Measurements from ENCODE around the gene ITM2C.

The ITM2C gene

GRCh38 chr2:230903231-230904150 lies 38.7 kb downstream of the ITM2C start:
- DNase-seq (ENCODE audit: low read depth, low spot score) = no peak
- Histone ChIP-seq H3K9me3 (ENCODE audit: low read depth, low read length) (no peaks in the 10 kb centered on the region), H3K36me3 (ENCODE audit: insufficient read depth, low read length) (no peaks in the 10 kb centered on the region), H3K27ac (no peak overlapping the region), H3K4me3 (no peak overlapping the region), H3K9ac (ENCODE audit: insufficient read length) (no peak overlapping the region)
- TF ChIP-seq POLR2AphosphoS5 (IDR thresholded peaks at IDR 0.05; ENCODE audit: borderline replicate concordance, low read depth, low read length) (no peak), FOXP2 (optimal IDR thresholded peaks at IDR 0.05; ENCODE audit: control extremely low read depth, extremely low read length, insufficient read depth) (no peak), EZH2 (IDR thresholded peaks at IDR 0.05) (no peak)

GRCh38 chr2:230904856-230905447 lies 40.2 kb downstream of the ITM2C start:
- Histone ChIP-seq H3K9ac (ENCODE audit: insufficient read length) (no peak overlapping the region), H3K36me3 (ENCODE audit: insufficient read depth, low read length) (no peaks in the 10 kb centered on the region), H3K27ac (no peak overlapping the region), H3K9me3 (ENCODE audit: low read depth, low read length) (no peaks in the 10 kb centered on the region), H3K4me3 (no peak overlapping the region)
- TF ChIP-seq FOXP2 (optimal IDR thresholded peaks at IDR 0.05; ENCODE audit: control extremely low read depth, extremely low read length, insufficient read depth) (no peak), POLR2AphosphoS5 (IDR thresholded peaks at IDR 0.05; ENCODE audit: borderline replicate concordance, low read depth, low read length) (no peak), EZH2 (IDR thresholded peaks at IDR 0.05) (no peak)
- no peak for DNase-seq (ENCODE audit: low read depth, low spot score)

GRCh38 chr2:230905448-230906421 lies 41.0 kb downstream of the ITM2C start:
- no peak for TF ChIP-seq EZH2 (IDR thresholded peaks at IDR 0.05)
- no peak for TF ChIP-seq FOXP2 (optimal IDR thresholded peaks at IDR 0.05; ENCODE audit: control extremely low read depth, extremely low read length, insufficient read depth)
- no peak for TF ChIP-seq POLR2AphosphoS5 (IDR thresholded peaks at IDR 0.05; ENCODE audit: borderline replicate concordance, low read depth, low read length)
- no peaks in the 10 kb centered on the region for H3K9me3 ChIP-seq (ENCODE audit: low read depth, low read length)
- no peak overlapping the region for H3K9ac ChIP-seq (ENCODE audit: insufficient read length)
- H3K4me3 ChIP-seq = no peak overlapping the region
- no peak overlapping the region for H3K27ac ChIP-seq
- H3K36me3 ChIP-seq (ENCODE audit: insufficient read depth, low read length) = no peaks in the 10 kb centered on the region
- DNase-seq (ENCODE audit: low read depth, low spot score) = no peak

- Histone ChIP-seq H3K9ac (ENCODE audit: insufficient read length) (no peak overlapping the region), H3K9me3 (ENCODE audit: low read depth, low read length) (no peaks in the 10 kb centered on the region), H3K36me3 (ENCODE audit: insufficient read depth, low read length) (no peaks in the 10 kb centered on the region), H3K27ac (no peak overlapping the region), H3K4me3 (no peak overlapping the region)
- no peak for DNase-seq (ENCODE audit: low read depth, low spot score)
- TF ChIP-seq POLR2AphosphoS5 (IDR thresholded peaks at IDR 0.05; ENCODE audit: borderline replicate concordance, low read depth, low read length) (no peak), EZH2 (IDR thresholded peaks at IDR 0.05) (no peak), FOXP2 (optimal IDR thresholded peaks at IDR 0.05; ENCODE audit: control extremely low read depth, extremely low read length, insufficient read depth) (no peak)
These were observed 41.9 kb downstream of the ITM2C start for GRCh38 chr2:230906471-230907230.

GRCh38 chr2:230907361-230908091 lies 42.8 kb downstream of the ITM2C start:
- Histone ChIP-seq H3K9me3 (ENCODE audit: low read depth, low read length) (no peaks in the 10 kb centered on the region), H3K4me3 (no peak overlapping the region), H3K27ac (no peak overlapping the region), H3K9ac (ENCODE audit: insufficient read length) (no peak overlapping the region), H3K36me3 (ENCODE audit: insufficient read depth, low read length) (no peaks in the 10 kb centered on the region)
- TF ChIP-seq EZH2 (IDR thresholded peaks at IDR 0.05) (no peak), POLR2AphosphoS5 (IDR thresholded peaks at IDR 0.05; ENCODE audit: borderline replicate concordance, low read depth, low read length) (no peak), FOXP2 (optimal IDR thresholded peaks at IDR 0.05; ENCODE audit: control extremely low read depth, extremely low read length, insufficient read depth) (no peak)
- no peak for DNase-seq (ENCODE audit: low read depth, low spot score)

GRCh38 chr2:230908092-230908594 lies 43.4 kb downstream of the ITM2C start:
- DNase-seq (ENCODE audit: low read depth, low spot score) = no peak
- no peak overlapping the region for H3K27ac ChIP-seq
- H3K9me3 ChIP-seq (ENCODE audit: low read depth, low read length) = no peaks in the 10 kb centered on the region
- no peak for TF ChIP-seq FOXP2 (optimal IDR thresholded peaks at IDR 0.05; ENCODE audit: control extremely low read depth, extremely low read length, insufficient read depth)
- no peak for TF ChIP-seq EZH2 (IDR thresholded peaks at IDR 0.05)
- TF ChIP-seq POLR2AphosphoS5 (IDR thresholded peaks at IDR 0.05; ENCODE audit: borderline replicate concordance, low read depth, low read length) = no peak
- no peak overlapping the region for H3K9ac ChIP-seq (ENCODE audit: insufficient read length)
- no peak overlapping the region for H3K4me3 ChIP-seq
- no peaks in the 10 kb centered on the region for H3K36me3 ChIP-seq (ENCODE audit: insufficient read depth, low read length)

Data from SK-N-MC (cell line).